WTC11 (cell line): ENCODE data around the gene CLMP. TPM values are rescaled to one million over a fixed set of nuclear protein-coding genes. Genes with fewer than 3 reads are reported as not detected.

Experiments
- ATAC-seq: fragments of 200-7000 bp; cut with Tn5 transposase; 2 replicates; pipeline ENCODE4 v1.10.0; 2021; ENCODE audit warnings: mild to moderate bottlenecking, moderate library complexity
- CTCF ChIA-PET: fragments of 300-600 bp; sonication (Branson Sonifier 250); formaldehyde crosslinking; loops from one replicate; lab custom pipeline; 2021; ENCODE audit warnings: antibody characterized with exemption; lab: Charles Lee
- POLR2A ChIA-PET: fragments of 350-600 bp; sonication (Branson Sonifier 250); formaldehyde crosslinking; loops from one replicate; lab custom pipeline; 2021; ENCODE audit warnings: antibody characterized with exemption; lab: Charles Lee
- DNase-seq: peaks from one replicate; pipeline ENCODE4 v3.0.0; 2021; ENCODE audit warnings: low spot score
- H3K27ac Mint-ChIP-seq: 2 replicates; pipeline ENCODE4 v1.8.0; 2021; ENCODE audit warnings: mixed read lengths
- H3K27me3 Mint-ChIP-seq: 2 replicates; pipeline ENCODE4 v1.8.0; 2021; ENCODE audit warnings: low read depth, mild to moderate bottlenecking, moderate library complexity, mixed read lengths
- H3K36me3 Mint-ChIP-seq: 2 replicates; pipeline ENCODE4 v1.8.0; 2021; ENCODE audit warnings: mixed read lengths
- H3K4me1 Mint-ChIP-seq: 2 replicates; pipeline ENCODE4 v1.8.0; 2022; ENCODE audit warnings: mixed read lengths
- H3K4me3 Mint-ChIP-seq: 2 replicates; pipeline ENCODE4 v1.8.0; 2021; ENCODE audit warnings: mild to moderate bottlenecking, moderate library complexity, mixed read lengths
- H3K9me3 Mint-ChIP-seq: 2 replicates; pipeline ENCODE4 v1.8.0; 2021; ENCODE audit warnings: mixed read lengths
- CBFB ChIP-seq: sonication (generic); formaldehyde crosslinking; IDR thresholded peaks from 2 replicates; pipeline ENCODE4 v1.8.1; 2022; ENCODE audit warnings: mild to moderate bottlenecking, low read depth, missing genetic modification reagents
- FOXP1 ChIP-seq: sonication (generic); formaldehyde crosslinking; IDR thresholded peaks from 2 replicates; pipeline ENCODE4 v1.8.0; 2022; ENCODE audit warnings: missing genetic modification reagents, mild to moderate bottlenecking, moderate library complexity, borderline replicate concordance
- GRHL2 ChIP-seq: fragments of 250-450 bp; sonication (Bioruptor Pico); IDR thresholded peaks from 2 replicates; pipeline ENCODE4 v1.8.0; 2022; ENCODE audit warnings: mild to moderate bottlenecking, moderate library complexity; ENCODE audit not compliant: insufficient replicate concordance, severe bottlenecking
- IRF2 ChIP-seq: sonication (generic); formaldehyde crosslinking; IDR thresholded peaks from 2 replicates; pipeline ENCODE4 v1.8.0; 2022; ENCODE audit warnings: low read depth, missing genetic modification reagents, borderline replicate concordance
- JUN ChIP-seq: sonication (generic); formaldehyde crosslinking; IDR thresholded peaks from 2 replicates; pipeline ENCODE4 v1.8.0; 2023; ENCODE audit warnings: mild to moderate bottlenecking, missing genetic modification reagents
- NR1H2 ChIP-seq: sonication (generic); formaldehyde crosslinking; IDR thresholded peaks from 2 replicates; pipeline ENCODE4 v1.9.0; 2021; ENCODE audit warnings: mild to moderate bottlenecking, moderate library complexity, missing genetic modification reagents
- ZNF317 ChIP-seq: sonication (generic); formaldehyde crosslinking; IDR thresholded peaks from 2 replicates; pipeline ENCODE4 v1.8.1; 2023; ENCODE audit warnings: low read depth, mild to moderate bottlenecking, moderate library complexity, missing genetic modification reagents, borderline replicate concordance
- total RNA-seq: library from RNA; stranded (reverse); gene quantifications from 3 replicates; pipeline ENCODE4 v1.2.3, GENCODE V29; 2021
- TF ChIP-seq, protein P1 (sequence below): fragments of 250-450 bp; sonication (Bioruptor Pico); IDR thresholded peaks from 2 replicates; pipeline ENCODE4 v1.9.0; 2021; ENCODE audit warnings: moderate library complexity, mild to moderate bottlenecking, inconsistent platforms, borderline replicate concordance
- TF ChIP-seq, protein P2 (sequence below): sonication (generic); formaldehyde crosslinking; IDR thresholded peaks from 2 replicates; pipeline ENCODE4 v1.8.0; 2022; ENCODE audit warnings: mild to moderate bottlenecking, missing genetic modification reagents
- TF ChIP-seq, protein P3 (sequence below): sonication (generic); formaldehyde crosslinking; IDR thresholded peaks from 2 replicates; pipeline ENCODE4 v1.8.0; 2022; ENCODE audit warnings: mild to moderate bottlenecking, missing genetic modification reagents
- TF ChIP-seq, protein P4 (sequence below): sonication (generic); formaldehyde crosslinking; IDR thresholded peaks from 2 replicates; pipeline ENCODE4 v1.8.1; 2022; ENCODE audit warnings: mild to moderate bottlenecking, moderate library complexity, missing genetic modification reagents
- TF ChIP-seq, protein P5 (sequence below): sonication (generic); formaldehyde crosslinking; IDR thresholded peaks from 2 replicates; pipeline ENCODE4 v1.8.0; 2022; ENCODE audit warnings: missing genetic modification reagents
- TF ChIP-seq, protein P6 (sequence below): sonication (generic); formaldehyde crosslinking; conservative IDR thresholded peaks from 2 replicates; pipeline ENCODE4 v1.8.1; 2022; ENCODE audit warnings: mild to moderate bottlenecking, missing genetic modification reagents
- TF ChIP-seq, protein P7 (sequence below): sonication (generic); formaldehyde crosslinking; IDR thresholded peaks from 2 replicates; pipeline ENCODE4 v1.8.1; 2023; ENCODE audit warnings: mild to moderate bottlenecking, missing genetic modification reagents, borderline replicate concordance
- TF ChIP-seq, protein P8 (sequence below): fragments of 250-450 bp; sonication (Bioruptor Pico); IDR thresholded peaks from 2 replicates; pipeline ENCODE4 v1.9.0; 2021; ENCODE audit warnings: mild to moderate bottlenecking

The CLMP gene
- total RNA-seq, 1 experiment from 2014 or later: 20.0 TPM

DNA sequence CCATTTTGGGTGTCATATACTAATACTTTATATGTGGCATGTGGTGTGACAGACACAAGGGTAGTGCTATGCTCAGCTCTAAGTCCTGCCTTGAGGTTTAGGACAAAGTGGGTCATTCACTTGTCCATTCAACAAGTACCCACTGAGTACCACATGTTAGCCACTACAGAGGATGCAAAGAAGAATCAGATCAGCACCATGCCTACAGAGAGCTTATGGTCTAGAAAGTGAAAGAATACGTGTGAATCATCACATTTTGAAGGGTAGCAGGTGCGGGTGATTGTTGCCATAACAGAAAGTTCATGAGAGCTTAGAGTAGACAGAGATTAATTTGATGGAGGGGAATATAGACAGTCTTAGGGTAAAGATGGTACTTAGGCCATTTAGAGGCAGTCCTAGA lies 18.3 kb downstream of the CLMP start (continued):
- TF ChIP-seq, protein P1, sequence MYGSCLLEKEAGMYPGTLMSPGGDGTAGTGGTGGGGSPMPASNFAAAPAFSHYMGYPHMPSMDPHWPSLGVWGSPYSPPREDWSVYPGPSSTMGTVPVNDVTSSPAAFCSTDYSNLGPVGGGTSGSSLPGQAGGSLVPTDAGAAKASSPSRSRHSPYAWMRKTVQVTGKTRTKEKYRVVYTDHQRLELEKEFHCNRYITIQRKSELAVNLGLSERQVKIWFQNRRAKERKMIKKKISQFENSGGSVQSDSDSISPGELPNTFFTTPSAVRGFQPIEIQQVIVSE (CRISPR knock-in tag): no peak
- TF ChIP-seq, protein P2, sequence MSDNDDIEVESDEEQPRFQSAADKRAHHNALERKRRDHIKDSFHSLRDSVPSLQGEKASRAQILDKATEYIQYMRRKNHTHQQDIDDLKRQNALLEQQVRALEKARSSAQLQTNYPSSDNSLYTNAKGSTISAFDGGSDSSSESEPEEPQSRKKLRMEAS (CRISPR knock-in tag): no peak
- TF ChIP-seq, protein P3, sequence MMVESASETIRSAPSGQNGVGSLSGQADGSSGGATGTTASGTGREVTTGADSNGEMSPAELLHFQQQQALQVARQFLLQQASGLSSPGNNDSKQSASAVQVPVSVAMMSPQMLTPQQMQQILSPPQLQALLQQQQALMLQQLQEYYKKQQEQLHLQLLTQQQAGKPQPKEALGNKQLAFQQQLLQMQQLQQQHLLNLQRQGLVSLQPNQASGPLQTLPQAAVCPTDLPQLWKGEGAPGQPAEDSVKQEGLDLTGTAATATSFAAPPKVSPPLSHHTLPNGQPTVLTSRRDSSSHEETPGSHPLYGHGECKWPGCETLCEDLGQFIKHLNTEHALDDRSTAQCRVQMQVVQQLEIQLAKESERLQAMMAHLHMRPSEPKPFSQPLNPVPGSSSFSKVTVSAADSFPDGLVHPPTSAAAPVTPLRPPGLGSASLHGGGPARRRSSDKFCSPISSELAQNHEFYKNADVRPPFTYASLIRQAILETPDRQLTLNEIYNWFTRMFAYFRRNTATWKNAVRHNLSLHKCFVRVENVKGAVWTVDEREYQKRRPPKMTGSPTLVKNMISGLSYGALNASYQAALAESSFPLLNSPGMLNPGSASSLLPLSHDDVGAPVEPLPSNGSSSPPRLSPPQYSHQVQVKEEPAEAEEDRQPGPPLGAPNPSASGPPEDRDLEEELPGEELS (CRISPR knock-in tag): no peak
- TF ChIP-seq, protein P4, sequence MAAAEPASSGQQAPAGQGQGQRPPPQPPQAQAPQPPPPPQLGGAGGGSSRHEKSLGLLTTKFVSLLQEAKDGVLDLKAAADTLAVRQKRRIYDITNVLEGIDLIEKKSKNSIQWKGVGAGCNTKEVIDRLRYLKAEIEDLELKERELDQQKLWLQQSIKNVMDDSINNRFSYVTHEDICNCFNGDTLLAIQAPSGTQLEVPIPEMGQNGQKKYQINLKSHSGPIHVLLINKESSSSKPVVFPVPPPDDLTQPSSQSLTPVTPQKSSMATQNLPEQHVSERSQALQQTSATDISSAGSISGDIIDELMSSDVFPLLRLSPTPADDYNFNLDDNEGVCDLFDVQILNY: no peak
- TF ChIP-seq CBFB (no peak), IRF2 (CRISPR knock-in tag) (no peak)
- TF ChIP-seq, protein P5, sequence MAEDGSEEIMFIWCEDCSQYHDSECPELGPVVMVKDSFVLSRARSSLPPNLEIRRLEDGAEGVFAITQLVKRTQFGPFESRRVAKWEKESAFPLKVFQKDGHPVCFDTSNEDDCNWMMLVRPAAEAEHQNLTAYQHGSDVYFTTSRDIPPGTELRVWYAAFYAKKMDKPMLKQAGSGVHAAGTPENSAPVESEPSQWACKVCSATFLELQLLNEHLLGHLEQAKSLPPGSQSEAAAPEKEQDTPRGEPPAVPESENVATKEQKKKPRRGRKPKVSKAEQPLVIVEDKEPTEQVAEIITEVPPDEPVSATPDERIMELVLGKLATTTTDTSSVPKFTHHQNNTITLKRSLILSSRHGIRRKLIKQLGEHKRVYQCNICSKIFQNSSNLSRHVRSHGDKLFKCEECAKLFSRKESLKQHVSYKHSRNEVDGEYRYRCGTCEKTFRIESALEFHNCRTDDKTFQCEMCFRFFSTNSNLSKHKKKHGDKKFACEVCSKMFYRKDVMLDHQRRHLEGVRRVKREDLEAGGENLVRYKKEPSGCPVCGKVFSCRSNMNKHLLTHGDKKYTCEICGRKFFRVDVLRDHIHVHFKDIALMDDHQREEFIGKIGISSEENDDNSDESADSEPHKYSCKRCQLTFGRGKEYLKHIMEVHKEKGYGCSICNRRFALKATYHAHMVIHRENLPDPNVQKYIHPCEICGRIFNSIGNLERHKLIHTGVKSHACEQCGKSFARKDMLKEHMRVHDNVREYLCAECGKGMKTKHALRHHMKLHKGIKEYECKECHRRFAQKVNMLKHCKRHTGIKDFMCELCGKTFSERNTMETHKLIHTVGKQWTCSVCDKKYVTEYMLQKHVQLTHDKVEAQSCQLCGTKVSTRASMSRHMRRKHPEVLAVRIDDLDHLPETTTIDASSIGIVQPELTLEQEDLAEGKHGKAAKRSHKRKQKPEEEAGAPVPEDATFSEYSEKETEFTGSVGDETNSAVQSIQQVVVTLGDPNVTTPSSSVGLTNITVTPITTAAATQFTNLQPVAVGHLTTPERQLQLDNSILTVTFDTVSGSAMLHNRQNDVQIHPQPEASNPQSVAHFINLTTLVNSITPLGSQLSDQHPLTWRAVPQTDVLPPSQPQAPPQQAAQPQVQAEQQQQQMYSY (CRISPR knock-in tag): no peak

DNA sequence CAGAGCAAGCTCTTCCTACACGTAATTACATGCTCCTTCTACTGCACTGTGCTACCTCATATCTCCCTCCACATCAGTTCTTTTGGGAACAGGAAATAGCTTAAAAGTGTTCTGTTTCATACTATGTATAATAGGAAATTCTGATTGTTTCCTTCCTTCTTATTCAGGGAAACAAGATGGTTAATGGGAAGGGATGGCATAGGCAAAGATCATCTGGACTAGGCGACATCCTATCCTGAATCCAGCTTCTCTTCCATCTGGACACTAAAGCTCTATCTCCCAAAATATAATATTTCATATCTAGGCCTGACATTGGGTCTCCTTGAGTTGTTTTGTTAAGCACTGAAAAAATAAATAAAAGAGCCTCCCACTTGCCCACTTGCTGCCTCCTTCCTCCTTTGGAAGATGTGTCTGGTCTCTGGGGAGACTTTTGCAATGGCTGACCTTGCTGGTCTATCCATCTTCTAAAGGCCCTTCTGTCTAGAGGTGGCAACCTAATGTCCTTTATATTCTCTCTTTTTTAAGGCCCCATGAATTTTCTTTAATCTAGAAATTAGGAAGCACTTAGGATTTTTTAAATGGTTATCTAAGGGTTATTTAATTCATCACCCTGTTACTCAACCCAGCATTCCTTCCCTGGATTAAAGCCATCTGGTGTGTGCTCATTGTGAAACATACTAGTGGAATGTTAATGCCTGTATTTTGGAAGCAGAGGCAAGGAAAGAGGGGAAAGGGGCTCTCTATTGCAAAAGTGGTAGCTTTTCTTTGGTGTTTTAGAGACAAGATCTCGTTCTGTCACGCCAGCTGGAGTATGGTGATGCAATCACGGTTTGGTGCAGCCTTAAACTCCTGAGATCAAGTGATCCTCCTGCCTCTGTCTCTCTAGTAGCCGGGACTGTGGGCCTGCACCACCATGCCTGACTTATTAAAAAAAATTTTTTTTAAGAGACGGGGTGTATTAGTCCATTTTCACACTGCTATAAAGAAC lies 20.6 kb downstream of the CLMP start:
- ATAC-seq (no peak), DNase-seq (no peak)
- no peaks in the 10 kb centered on the region for H3K27me3 Mint-ChIP-seq
- peaks cover 5% of the 10 kb centered on the region; the same call in 1 of the 2 replicates for H3K36me3 Mint-ChIP-seq
- H3K4me1 Mint-ChIP-seq: peaks cover 60% of the 10 kb centered on the region
- TF ChIP-seq, protein P6, sequence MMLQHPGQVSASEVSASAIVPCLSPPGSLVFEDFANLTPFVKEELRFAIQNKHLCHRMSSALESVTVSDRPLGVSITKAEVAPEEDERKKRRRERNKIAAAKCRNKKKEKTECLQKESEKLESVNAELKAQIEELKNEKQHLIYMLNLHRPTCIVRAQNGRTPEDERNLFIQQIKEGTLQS (CRISPR knock-in tag): 0 out of 2 replicates have a peak, but pooled peaks have one; percentile 44
- TF ChIP-seq NR1H2: no peak
- TF ChIP-seq, all 79 proteins: peak for 1
- Mint-ChIP-seq H3K4me3 (no peak overlapping the region), H3K27ac (peak overlapping the region; percentile 43; the same call in 1 of the 2 replicates), H3K9me3 (no peaks in the 10 kb centered on the region)
- CTCF ChIA-PET: interaction anchor here (0.5 to 2.3 kb wide), 5 partner anchors 10 to 521 kb away, joined by 3 to 8 read pairs (median 3); no protein-coding TSS in a partner anchor
- POLR2A ChIA-PET: no interaction called here

DNA sequence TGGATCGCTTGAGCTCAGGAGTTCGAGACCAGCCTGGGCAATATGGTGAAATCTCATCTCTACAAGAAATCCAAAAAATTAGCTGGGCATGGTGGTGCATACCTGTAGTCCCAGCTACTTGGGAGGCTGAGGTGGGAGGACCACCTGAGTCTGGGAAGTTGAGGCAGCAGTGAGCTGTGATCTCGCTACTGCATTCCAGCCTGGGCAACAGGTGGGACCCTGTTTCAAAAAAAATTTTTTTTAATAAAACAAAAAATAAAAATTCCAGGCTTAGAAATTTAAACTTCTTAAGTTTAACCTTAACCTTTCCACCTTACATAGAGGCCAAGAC lies 21.2 kb downstream of the CLMP start:
- TF ChIP-seq ZNF317 (CRISPR knock-in tag) (no peak), JUN (CRISPR knock-in tag) (no peak), FOXP1 (no peak), GRHL2 (CRISPR knock-in tag) (no peak)
- TF ChIP-seq, protein P7, sequence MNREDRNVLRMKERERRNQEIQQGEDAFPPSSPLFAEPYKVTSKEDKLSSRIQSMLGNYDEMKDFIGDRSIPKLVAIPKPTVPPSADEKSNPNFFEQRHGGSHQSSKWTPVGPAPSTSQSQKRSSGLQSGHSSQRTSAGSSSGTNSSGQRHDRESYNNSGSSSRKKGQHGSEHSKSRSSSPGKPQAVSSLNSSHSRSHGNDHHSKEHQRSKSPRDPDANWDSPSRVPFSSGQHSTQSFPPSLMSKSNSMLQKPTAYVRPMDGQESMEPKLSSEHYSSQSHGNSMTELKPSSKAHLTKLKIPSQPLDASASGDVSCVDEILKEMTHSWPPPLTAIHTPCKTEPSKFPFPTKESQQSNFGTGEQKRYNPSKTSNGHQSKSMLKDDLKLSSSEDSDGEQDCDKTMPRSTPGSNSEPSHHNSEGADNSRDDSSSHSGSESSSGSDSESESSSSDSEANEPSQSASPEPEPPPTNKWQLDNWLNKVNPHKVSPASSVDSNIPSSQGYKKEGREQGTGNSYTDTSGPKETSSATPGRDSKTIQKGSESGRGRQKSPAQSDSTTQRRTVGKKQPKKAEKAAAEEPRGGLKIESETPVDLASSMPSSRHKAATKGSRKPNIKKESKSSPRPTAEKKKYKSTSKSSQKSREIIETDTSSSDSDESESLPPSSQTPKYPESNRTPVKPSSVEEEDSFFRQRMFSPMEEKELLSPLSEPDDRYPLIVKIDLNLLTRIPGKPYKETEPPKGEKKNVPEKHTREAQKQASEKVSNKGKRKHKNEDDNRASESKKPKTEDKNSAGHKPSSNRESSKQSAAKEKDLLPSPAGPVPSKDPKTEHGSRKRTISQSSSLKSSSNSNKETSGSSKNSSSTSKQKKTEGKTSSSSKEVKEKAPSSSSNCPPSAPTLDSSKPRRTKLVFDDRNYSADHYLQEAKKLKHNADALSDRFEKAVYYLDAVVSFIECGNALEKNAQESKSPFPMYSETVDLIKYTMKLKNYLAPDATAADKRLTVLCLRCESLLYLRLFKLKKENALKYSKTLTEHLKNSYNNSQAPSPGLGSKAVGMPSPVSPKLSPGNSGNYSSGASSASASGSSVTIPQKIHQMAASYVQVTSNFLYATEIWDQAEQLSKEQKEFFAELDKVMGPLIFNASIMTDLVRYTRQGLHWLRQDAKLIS (CRISPR knock-in tag): no peak
- TF ChIP-seq, protein P8, sequence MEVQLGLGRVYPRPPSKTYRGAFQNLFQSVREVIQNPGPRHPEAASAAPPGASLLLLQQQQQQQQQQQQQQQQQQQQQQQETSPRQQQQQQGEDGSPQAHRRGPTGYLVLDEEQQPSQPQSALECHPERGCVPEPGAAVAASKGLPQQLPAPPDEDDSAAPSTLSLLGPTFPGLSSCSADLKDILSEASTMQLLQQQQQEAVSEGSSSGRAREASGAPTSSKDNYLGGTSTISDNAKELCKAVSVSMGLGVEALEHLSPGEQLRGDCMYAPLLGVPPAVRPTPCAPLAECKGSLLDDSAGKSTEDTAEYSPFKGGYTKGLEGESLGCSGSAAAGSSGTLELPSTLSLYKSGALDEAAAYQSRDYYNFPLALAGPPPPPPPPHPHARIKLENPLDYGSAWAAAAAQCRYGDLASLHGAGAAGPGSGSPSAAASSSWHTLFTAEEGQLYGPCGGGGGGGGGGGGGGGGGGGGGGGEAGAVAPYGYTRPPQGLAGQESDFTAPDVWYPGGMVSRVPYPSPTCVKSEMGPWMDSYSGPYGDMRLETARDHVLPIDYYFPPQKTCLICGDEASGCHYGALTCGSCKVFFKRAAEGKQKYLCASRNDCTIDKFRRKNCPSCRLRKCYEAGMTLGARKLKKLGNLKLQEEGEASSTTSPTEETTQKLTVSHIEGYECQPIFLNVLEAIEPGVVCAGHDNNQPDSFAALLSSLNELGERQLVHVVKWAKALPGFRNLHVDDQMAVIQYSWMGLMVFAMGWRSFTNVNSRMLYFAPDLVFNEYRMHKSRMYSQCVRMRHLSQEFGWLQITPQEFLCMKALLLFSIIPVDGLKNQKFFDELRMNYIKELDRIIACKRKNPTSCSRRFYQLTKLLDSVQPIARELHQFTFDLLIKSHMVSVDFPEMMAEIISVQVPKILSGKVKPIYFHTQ (CRISPR knock-in tag): no peak
- TF ChIP-seq, all 79 proteins: peak for 0
- H3K9me3 Mint-ChIP-seq: no peaks in the 10 kb centered on the region
- CTCF ChIA-PET: interaction anchor here (0.5 to 2.3 kb wide), 3 partner anchors 10 to 522 kb away, joined by 3 to 8 read pairs (median 4); no protein-coding TSS in a partner anchor
- no peaks in the 10 kb centered on the region for H3K27me3 Mint-ChIP-seq
- ATAC-seq (no peak), DNase-seq (no peak)
- POLR2A ChIA-PET: no interaction called here
- H3K36me3 Mint-ChIP-seq: peaks cover 5% of the 10 kb centered on the region; the same call in 1 of the 2 replicates
- no peak overlapping the region for H3K4me3 Mint-ChIP-seq
- H3K4me1 Mint-ChIP-seq: peaks cover 60% of the 10 kb centered on the region
- H3K27ac Mint-ChIP-seq: no peak overlapping the region
